ENCODE measurements around the gene PLD5. TPM values are rescaled to one million over a fixed set of nuclear protein-coding genes. Genes with fewer than 3 reads are reported as not detected.

PLD5 gene
- total and polyA plus RNA-seq, 9 donors: 0.35 to 6.2 (median 1.1) TPM

GRCh38 chr1:242447689-242448088, 76.8 kb downstream of the PLD5 start:
- WGBS, 3 donors: 84 to 87% (median 86%) methylated on average over 7 of the region's 7 CpGs
- Histone ChIP-seq H3K27ac (no peak overlapping the region), H3K4me1 (ENCODE audit: insufficient read depth) (no peaks in the 10 kb centered on the region), H3K9me3 (no peaks in the 10 kb centered on the region), H3K4me3 (no peak overlapping the region), H3K36me3 (no peaks in the 10 kb centered on the region), H3K27me3 (no peaks in the 10 kb centered on the region)
- no peak for DNase-seq
- TF ChIP-seq CTCF (IDR thresholded peaks at IDR 0.05) (no peak), POLR2A (IDR thresholded peaks at IDR 0.05) (no peak), EP300 (IDR thresholded peaks at IDR 0.05) (no peak)
- intact Hi-C loops (cut with DNase I): no loop called here

- H3K4me3 ChIP-seq: no peak overlapping the region
- no peaks in the 10 kb centered on the region for H3K4me1 ChIP-seq (ENCODE audit: insufficient read depth)
- no peak overlapping the region for H3K27ac ChIP-seq
- TF ChIP-seq POLR2A (IDR thresholded peaks at IDR 0.05): no peak
- TF ChIP-seq EP300 (IDR thresholded peaks at IDR 0.05): no peak
- TF ChIP-seq CTCF (IDR thresholded peaks at IDR 0.05): no peak
- H3K27me3 ChIP-seq: no peaks in the 10 kb centered on the region
- 91 to 93% (median 92%) methylated on average over 1 of the region's 1 CpG for WGBS, 3 donors
- no peaks in the 10 kb centered on the region for H3K36me3 ChIP-seq
- intact Hi-C loops (cut with DNase I): no loop called here
- DNase-seq: no peak
- H3K9me3 ChIP-seq: no peaks in the 10 kb centered on the region
Measured at GRCh38 chr1:242440757-242441156, 83.7 kb downstream of the PLD5 start.

- Histone ChIP-seq H3K27ac (no peak overlapping the region), H3K9me3 (no peaks in the 10 kb centered on the region), H3K27me3 (no peaks in the 10 kb centered on the region), H3K36me3 (no peaks in the 10 kb centered on the region), H3K4me1 (ENCODE audit: insufficient read depth) (no peaks in the 10 kb centered on the region), H3K4me3 (no peak overlapping the region)
- intact Hi-C loops (cut with DNase I): no loop called here
- TF ChIP-seq POLR2A (IDR thresholded peaks at IDR 0.05): no peak
- DNase-seq: no peak
- 61 to 65% (median 63%) methylated on average over 2 of the region's 2 CpGs for WGBS, 3 donors
Measured at GRCh38 chr1:242435200-242435599, 89.3 kb downstream of the PLD5 start.

DNA sequence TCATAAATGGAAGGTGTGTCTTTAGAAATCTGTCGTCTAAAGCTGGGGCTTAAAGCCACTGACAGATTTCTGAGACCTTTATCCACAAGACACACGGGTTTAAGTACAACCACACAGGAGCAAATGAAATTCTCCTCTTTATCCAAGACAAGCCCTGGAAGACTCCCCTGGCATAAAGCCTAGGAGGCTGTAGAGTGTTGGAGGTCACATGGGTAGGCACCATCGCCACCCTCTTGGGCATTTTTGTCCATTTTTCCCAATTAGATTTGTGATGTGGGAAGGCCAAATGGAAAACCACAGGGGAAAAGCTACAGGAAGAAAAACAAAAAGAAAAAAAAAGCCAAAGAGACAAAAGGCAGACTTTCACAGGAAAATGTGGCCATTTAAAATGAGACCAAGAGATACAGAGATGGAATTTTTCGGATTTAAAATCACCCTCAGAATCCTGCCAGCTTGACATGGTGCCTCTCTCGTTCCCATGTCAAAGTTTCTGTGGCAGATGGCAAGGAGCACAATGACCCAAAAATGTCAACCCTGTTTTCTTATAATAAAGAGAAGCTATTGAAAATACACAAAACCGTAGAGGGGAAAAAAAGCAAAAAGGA, 91.9 kb downstream of the PLD5 start:
- DNase-seq: no peak
- Histone ChIP-seq H3K4me3 (no peak overlapping the region), H3K36me3 (no peaks in the 10 kb centered on the region), H3K9me3 (no peaks in the 10 kb centered on the region), H3K27me3 (no peaks in the 10 kb centered on the region), H3K27ac (no peak overlapping the region), H3K4me1 (ENCODE audit: insufficient read depth) (peaks cover 2% of the 10 kb centered on the region)
- intact Hi-C loops (cut with DNase I): no loop called here
- TF ChIP-seq EP300 (IDR thresholded peaks at IDR 0.05) (no peak), CTCF (IDR thresholded peaks at IDR 0.05) (no peak), POLR2A (IDR thresholded peaks at IDR 0.05) (no peak)
- 67 to 78% (median 75%) methylated on average over 6 of the region's 6 CpGs for WGBS, 3 donors

- Histone ChIP-seq H3K27ac (no peak overlapping the region), H3K27me3 (no peaks in the 10 kb centered on the region), H3K4me3 (no peak overlapping the region), H3K4me1 (ENCODE audit: insufficient read depth) (peaks cover 2% of the 10 kb centered on the region), H3K36me3 (no peaks in the 10 kb centered on the region), H3K9me3 (no peaks in the 10 kb centered on the region)
- no peak for DNase-seq
- intact Hi-C loops (cut with DNase I): no loop called here
- no peak for TF ChIP-seq EP300 (IDR thresholded peaks at IDR 0.05)
- no peak for TF ChIP-seq CTCF (IDR thresholded peaks at IDR 0.05)
- no peak for TF ChIP-seq POLR2A (IDR thresholded peaks at IDR 0.05)
- WGBS, 3 donors: 77 to 88% (median 80%) methylated on average over 3 of the region's 3 CpGs
Measured at GRCh38 chr1:242431786-242432185, 92.7 kb downstream of the PLD5 start.

Data from ovary (tissue), 9 donors.